Right lobe of liver (tissue), 6 donors: ENCODE data around the gene SPATA6L. TPM values are rescaled to one million over a fixed set of nuclear protein-coding genes. Genes with fewer than 3 reads are reported as not detected.

Source experiments
- ATAC-seq, 4 donors: fragments of 200-7000 bp; cut with Tn5 transposase; one replicate each; pipeline ENCODE4 v1.9.1; 2020; ENCODE audit warnings: mild to moderate bottlenecking in 4 of 4, moderate library complexity in 4 of 4
- DNase-seq, 3 donors: peaks; one replicate each; pipeline ENCODE4 v3.0.0-alpha.2; 2020
- H3K27ac ChIP-seq, 3 donors: fragments of 200-600 bp; one replicate each; pipeline ENCODE4 v1.8.0; 2022
- H3K27me3 ChIP-seq, 2 donors: fragments of 200-600 bp; one replicate each; pipeline ENCODE4 v1.8.0; 2022
- H3K36me3 ChIP-seq, 4 donors: fragments of 200-600 bp; sonication (generic) in 1 of 4; one replicate each; pipeline versions ENCODE4 v1.5.1 to v1.8.0; 2017 to 2022; ENCODE audit warnings: control low read depth in 1 of 4
- H3K4me1 ChIP-seq, 4 donors: fragments of 200-600 bp; sonication (generic) in 1 of 4; one replicate each; pipeline versions ENCODE4 v1.5.1 to v1.8.0; 2017 to 2022; ENCODE audit warnings: control low read depth in 1 of 4
- H3K4me3 ChIP-seq, 3 donors: fragments of 200-600 bp; one replicate each; pipeline ENCODE4 v1.8.0; 2022
- H3K9me3 ChIP-seq, 4 donors: fragments of 200-600 bp; sonication (generic) in 1 of 4; one replicate each; pipeline versions ENCODE4 v1.5.1 to v1.8.0; 2017 to 2022; ENCODE audit warnings: control low read depth in 1 of 4
- CTCF ChIP-seq, 4 donors: fragments of 200-600 bp in 3 of 4; fragments of 450-650 bp in 1 of 4; IDR thresholded peaks; one replicate each; pipeline versions ENCODE4 v1.5.1 to v1.8.0; 2016 to 2022; ENCODE audit warnings: antibody characterized with exemption in 4 of 4, mild to moderate bottlenecking in 2 of 4
- POLR2A ChIP-seq: fragments of 450-650 bp; IDR thresholded peaks from one replicate; pipeline ENCODE4 v1.6.1; 2017; ENCODE audit warnings: antibody characterized with exemption, mild to moderate bottlenecking
- WGBS: methylation state at CpG from one replicate; pipeline ENCODE4 v1.1.6; 2018; ENCODE audit warnings: low coverage, low lambda C conversion rate; ENCODE audit not compliant: insufficient coverage; ENCODE audit errors: missing lambda C conversion rate; 5-methylcytosine and 5-hydroxymethylcytosine counted together
- intact Hi-C, 2 donors: fragments of 100-400 bp; cut with DNase I; formaldehyde crosslinking; loops; one replicate each; pipeline versions ENCODE4 v1.11.2 to v1.14.1; 2022
- total RNA-seq, 6 experiments: library from RNA; depleted of rRNA in 2 of 6; stranded (reverse); fragments of >200 nt in 2 of 6; fragmentation: NEBNext Ultra II Directional in 3 of 6; extraction: Animal tissue kit (Norgen Biotek cat#: 25700) in 3 of 6; gene quantifications; one replicate each; pipeline versions ENCODE4 v1.1.0 to v1.2.4, GENCODE V29; 2016 to 2023
- donor health status: DM: no; HTN: yes; CAD: no.
- donor health status: DM: no; HTN: no; CAD: no.
- donor health status: DM: no; HTN: no; CAD: no.
- donor health status: DM: no; HTN: yes; CAD: no.
- donor health status: DM: no; HTN: yes; CAD: no.

The SPATA6L gene
- total RNA-seq, 6 experiments from 2014 or later = 3.7 to 18.8 (median 5.0) TPM

DNA sequence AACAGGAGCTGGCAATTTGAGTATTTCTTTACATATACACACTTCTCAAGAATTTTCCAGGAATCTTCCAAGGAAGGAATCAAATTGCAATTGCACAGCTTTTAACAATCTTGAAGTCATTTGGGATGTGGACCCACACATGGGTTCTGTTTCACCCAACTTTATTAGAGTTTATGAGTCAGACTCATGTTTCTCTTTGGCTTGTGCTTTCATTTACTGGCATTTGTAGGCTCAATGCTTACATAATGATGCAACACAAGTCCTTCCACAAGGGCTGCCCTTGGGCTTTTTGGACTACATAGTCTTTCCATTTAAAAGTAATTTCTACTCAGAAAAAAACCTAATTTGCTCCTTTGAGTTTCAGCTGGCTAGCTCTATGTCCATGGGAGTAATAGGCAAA, 8.5 kb upstream of the SPATA6L start:
- no peak for DNase-seq
- intact Hi-C loops = no loop called here
- Histone ChIP-seq H3K27ac (peak overlapping the region; percentile 12 to 57 (median 30)), H3K36me3 (no peaks in the 10 kb centered on the region), H3K27me3 (no peaks in the 10 kb centered on the region), H3K4me1 (peaks cover 0 to 15% (median 7%) of the 10 kb centered on the region in 4 donors), H3K4me3 (no peak overlapping the region), H3K9me3 (no peaks in the 10 kb centered on the region)
- ATAC-seq = peak in 2 of 4 donors; percentile 30 to 32
- TF ChIP-seq CTCF (IDR thresholded peaks at IDR 0.05) (no peak), POLR2A (peak; percentile 20)

DNA sequence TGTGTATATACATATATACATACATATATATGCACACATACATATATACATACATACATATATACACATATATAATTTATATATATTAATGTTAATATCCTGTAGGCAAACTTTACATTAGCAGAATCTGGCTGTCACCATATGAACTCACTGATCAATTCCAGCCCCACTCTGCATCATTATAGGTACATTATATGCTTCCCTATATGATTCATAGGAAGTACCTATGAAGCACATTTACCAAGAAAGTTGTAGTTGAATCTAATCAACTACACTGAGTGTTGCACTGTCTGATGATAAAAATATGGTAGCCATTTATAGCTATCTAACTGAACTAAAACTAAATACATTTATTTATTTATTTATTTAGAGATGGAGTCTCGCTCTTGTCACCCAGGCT, 5.5 kb upstream of the SPATA6L start:
- H3K27me3 ChIP-seq = no peaks in the 10 kb centered on the region
- H3K36me3 ChIP-seq = no peaks in the 10 kb centered on the region
- ATAC-seq (no peak), DNase-seq (no peak)
- intact Hi-C loops = no loop called here
- H3K9me3 ChIP-seq = no peaks in the 10 kb centered on the region
- 78% methylated on average over 1 of the region's 1 CpG for WGBS
- H3K4me1 ChIP-seq = peaks cover 0 to 7% (median 3%) of the 10 kb centered on the region in 4 donors
- no peak for TF ChIP-seq POLR2A
- no peak for TF ChIP-seq CTCF (IDR thresholded peaks at IDR 0.05)
- no peak overlapping the region for H3K4me3 ChIP-seq
- H3K27ac ChIP-seq = no peak overlapping the region

DNA sequence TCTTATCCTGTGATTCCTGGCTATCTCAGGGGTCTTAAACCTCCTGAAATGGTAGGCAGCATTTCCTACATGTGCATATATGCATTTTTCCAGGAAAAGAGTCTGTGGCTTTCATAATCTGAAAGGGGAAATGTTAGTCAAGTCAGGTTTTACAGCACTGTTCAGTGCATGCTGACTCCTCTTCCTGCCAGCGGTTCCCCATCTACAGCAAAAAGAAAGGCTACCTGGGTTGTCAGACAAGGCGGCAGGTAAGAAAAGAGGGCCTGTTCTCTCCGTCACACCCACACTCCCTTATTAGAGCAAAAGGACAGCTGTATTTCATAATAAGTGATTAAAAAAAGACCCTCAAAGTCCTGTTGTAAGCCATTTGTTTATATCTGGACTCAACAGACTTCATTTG, 4.3 kb upstream of the SPATA6L start:
- TF ChIP-seq POLR2A (no peak), CTCF (IDR thresholded peaks at IDR 0.05) (no peak)
- DNase-seq = no peak
- Histone ChIP-seq H3K4me3 (no peak overlapping the region), H3K36me3 (no peaks in the 10 kb centered on the region), H3K9me3 (no peaks in the 10 kb centered on the region), H3K27ac (no peak overlapping the region), H3K27me3 (no peaks in the 10 kb centered on the region), H3K4me1 (peaks cover 0 to 12% (median 3%) of the 10 kb centered on the region in 4 donors)
- WGBS = 87% methylated on average over 3 of the region's 3 CpGs
- no peak for ATAC-seq
- intact Hi-C loops = no loop called here

GRCh38 chr9:4669890-4670289, 3.6 kb upstream of the SPATA6L start:
- no peak for TF ChIP-seq POLR2A
- ATAC-seq (no peak), DNase-seq (no peak)
- H3K36me3 ChIP-seq = no peaks in the 10 kb centered on the region
- intact Hi-C loops = loop anchor here in 1 of 2 donors (10.0 kb wide), 1 partner anchor 75 kb away; the partner anchor contains the start of gene AK3
- no peaks in the 10 kb centered on the region for H3K9me3 ChIP-seq
- H3K27ac ChIP-seq = no peak overlapping the region
- no peak overlapping the region for H3K4me3 ChIP-seq
- H3K4me1 ChIP-seq = peaks cover 0 to 15% (median 3%) of the 10 kb centered on the region in 4 donors
- no peaks in the 10 kb centered on the region for H3K27me3 ChIP-seq

DNA sequence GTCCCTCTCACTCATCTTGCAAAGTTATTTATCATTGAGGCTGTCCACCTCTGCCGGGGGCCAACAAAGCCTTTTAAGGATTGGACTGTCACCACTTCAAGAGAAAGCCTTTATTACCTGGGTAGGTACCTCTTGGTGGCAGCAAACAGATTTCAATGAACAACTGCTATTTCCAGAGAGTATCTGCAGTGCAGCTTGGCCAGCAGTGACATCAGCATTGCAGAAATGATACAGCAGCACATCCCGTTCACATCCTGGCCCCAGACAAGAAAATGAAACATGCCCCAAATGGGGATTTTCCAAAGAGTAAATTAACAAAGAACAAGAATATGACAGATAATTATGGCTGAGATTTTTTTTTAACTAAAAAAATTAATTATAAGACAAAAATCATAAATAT, 2.3 kb upstream of the SPATA6L start:
- H3K9me3 ChIP-seq = no peaks in the 10 kb centered on the region
- DNase-seq (no peak), ATAC-seq (no peak)
- H3K36me3 ChIP-seq = no peaks in the 10 kb centered on the region
- no peak overlapping the region for H3K27ac ChIP-seq
- H3K4me3 ChIP-seq = no peak overlapping the region
- intact Hi-C loops = loop anchor here in 1 of 2 donors (10.0 kb wide), 1 partner anchor 76 kb away; the partner anchor contains the start of gene AK3
- WGBS = 56% methylated on average over 1 of the region's 2 CpGs
- H3K4me1 ChIP-seq = peaks cover 0 to 25% (median 6%) of the 10 kb centered on the region in 4 donors
- no peaks in the 10 kb centered on the region for H3K27me3 ChIP-seq
- TF ChIP-seq CTCF (IDR thresholded peaks at IDR 0.05) (no peak), POLR2A (no peak)
